DOHH2 (cell line): ENCODE measurements around the gene PKDCC.
A peak's percentile ranks its signal among the peaks of the same experiment; 100 is the strongest.

Experiments
- H3F3A ChIP-seq: fragments of 200-600 bp; sonication (generic), shearing (Covaris generic); 2 replicates; pipeline ENCODE4 v1.6.0; 2016; ENCODE audit warnings: antibody characterized with exemption, mild to moderate bottlenecking; ENCODE audit not compliant: control insufficient read depth, insufficient read depth
- H3K27ac ChIP-seq: fragments of 200-600 bp; sonication (generic); 2 replicates; pipeline ENCODE4 v1.5.1; 2014; ENCODE audit warnings: low read depth, mild to moderate bottlenecking, low read length, moderate library complexity
- H3K27me3 ChIP-seq: fragments of 200-600 bp; sonication (generic); 2 replicates; pipeline ENCODE4 v1.6.1; 2014; ENCODE audit warnings: mild to moderate bottlenecking, low read length, mixed read lengths; ENCODE audit not compliant: control insufficient read depth
- H3K36me3 ChIP-seq: fragments of 200-600 bp; sonication (generic); 2 replicates; pipeline ENCODE4 v1.6.1; 2014; ENCODE audit warnings: mild to moderate bottlenecking, low read length, moderate library complexity, mixed read lengths; ENCODE audit not compliant: control insufficient read depth
- H3K4me1 ChIP-seq: fragments of 200-600 bp; sonication (generic); 2 replicates; pipeline ENCODE4 v1.6.1; 2014; ENCODE audit warnings: mild to moderate bottlenecking, low read length, mixed read lengths; ENCODE audit not compliant: control insufficient read depth
- H3K4me2 ChIP-seq: fragments of 200-600 bp; sonication (generic); 2 replicates; pipeline ENCODE4 v1.6.0; 2014; ENCODE audit warnings: mild to moderate bottlenecking, low read length, moderate library complexity
- H3K4me3 ChIP-seq: fragments of 200-600 bp; sonication (generic); 2 replicates; pipeline ENCODE4 v1.5.1; 2014; ENCODE audit warnings: mild to moderate bottlenecking, low read length, mixed read lengths
- H3K79me2 ChIP-seq: fragments of 200-600 bp; sonication (generic); 2 replicates; pipeline ENCODE4 v1.6.1; 2014; ENCODE audit warnings: mild to moderate bottlenecking, low read length, mixed read lengths; ENCODE audit not compliant: control insufficient read depth
- H3K9me2 ChIP-seq: fragments of 200-600 bp; sonication (generic); replicated peaks from 2 replicates; pipeline ENCODE4 v1.6.1; 2014; ENCODE audit warnings: mild to moderate bottlenecking, low read length, mixed read lengths; ENCODE audit not compliant: control insufficient read depth
- H3K9me3 ChIP-seq: fragments of 200-600 bp; sonication (generic); 2 replicates; pipeline ENCODE4 v1.6.1; 2014; ENCODE audit warnings: antibody characterized with exemption, low read length, mixed read lengths; ENCODE audit not compliant: control insufficient read depth, insufficient read depth
- H4K20me1 ChIP-seq: fragments of 200-600 bp; sonication (generic); 2 replicates; pipeline ENCODE4 v1.6.0; 2014; ENCODE audit warnings: low read depth, mild to moderate bottlenecking, antibody characterized with exemption, low read length, moderate library complexity; ENCODE audit not compliant: control insufficient read depth, insufficient read depth
- EZH2phosphoT487 ChIP-seq: fragments of 200-600 bp; sonication (generic); IDR thresholded peaks from 2 replicates; pipeline ENCODE4 v1.6.1; 2017; ENCODE audit warnings: borderline replicate concordance, mild to moderate bottlenecking, antibody characterized with exemption, low read length, moderate library complexity, mixed read lengths
- TF ChIP-seq, protein P1 (sequence below): fragments of 200-600 bp; sonication (generic); IDR thresholded peaks from one replicate; pipeline ENCODE4 v1.5.1; 2014; ENCODE audit warnings: antibody characterized with exemption, mild to moderate bottlenecking, low read depth, low read length; ENCODE audit not compliant: poor library complexity, severe bottlenecking

The PKDCC gene

DNA sequence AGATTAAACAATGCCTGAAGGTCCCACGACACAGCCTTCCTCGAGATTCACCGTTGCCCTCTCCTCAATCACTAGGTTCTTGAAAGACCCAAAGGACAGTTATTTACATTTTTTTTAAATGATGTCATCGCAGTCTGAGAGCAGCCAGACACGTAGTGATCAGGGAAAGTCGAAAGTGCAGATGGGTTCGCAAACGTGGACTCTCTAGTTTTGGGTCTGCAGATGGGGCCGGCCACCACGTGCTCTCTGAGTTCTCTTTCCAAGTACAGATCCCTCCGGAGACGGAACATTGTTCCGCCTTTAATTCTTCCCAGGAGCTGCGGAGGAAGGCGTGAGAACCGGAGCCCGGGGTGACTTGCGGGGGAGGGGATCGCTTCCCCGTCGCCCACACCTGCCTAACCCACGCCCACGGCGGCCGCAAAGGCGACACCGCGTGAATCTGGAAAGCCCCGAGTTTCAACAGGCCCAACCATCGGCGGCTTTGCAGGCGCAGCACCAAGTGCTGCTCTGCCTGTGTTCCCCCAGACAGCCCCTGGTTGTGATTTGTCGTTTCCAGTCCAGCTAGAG lies 54.3 kb downstream of the PKDCC start:
- H3K27me3 ChIP-seq, result peaks cover 93% of the 10 kb centered on the region
- peaks cover 40% of the 10 kb centered on the region for H3K4me1 ChIP-seq
- H3K79me2 ChIP-seq, result no peaks in the 10 kb centered on the region
- peaks cover 12% of the 10 kb centered on the region for H3K9me3 ChIP-seq
- no peak overlapping the region for H3K27ac ChIP-seq
- H3K9me2 ChIP-seq, result no peaks in the 10 kb centered on the region
- TF ChIP-seq, protein P1, sequence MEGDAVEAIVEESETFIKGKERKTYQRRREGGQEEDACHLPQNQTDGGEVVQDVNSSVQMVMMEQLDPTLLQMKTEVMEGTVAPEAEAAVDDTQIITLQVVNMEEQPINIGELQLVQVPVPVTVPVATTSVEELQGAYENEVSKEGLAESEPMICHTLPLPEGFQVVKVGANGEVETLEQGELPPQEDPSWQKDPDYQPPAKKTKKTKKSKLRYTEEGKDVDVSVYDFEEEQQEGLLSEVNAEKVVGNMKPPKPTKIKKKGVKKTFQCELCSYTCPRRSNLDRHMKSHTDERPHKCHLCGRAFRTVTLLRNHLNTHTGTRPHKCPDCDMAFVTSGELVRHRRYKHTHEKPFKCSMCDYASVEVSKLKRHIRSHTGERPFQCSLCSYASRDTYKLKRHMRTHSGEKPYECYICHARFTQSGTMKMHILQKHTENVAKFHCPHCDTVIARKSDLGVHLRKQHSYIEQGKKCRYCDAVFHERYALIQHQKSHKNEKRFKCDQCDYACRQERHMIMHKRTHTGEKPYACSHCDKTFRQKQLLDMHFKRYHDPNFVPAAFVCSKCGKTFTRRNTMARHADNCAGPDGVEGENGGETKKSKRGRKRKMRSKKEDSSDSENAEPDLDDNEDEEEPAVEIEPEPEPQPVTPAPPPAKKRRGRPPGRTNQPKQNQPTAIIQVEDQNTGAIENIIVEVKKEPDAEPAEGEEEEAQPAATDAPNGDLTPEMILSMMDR, result no peak
- TF ChIP-seq EZH2phosphoT487, result no peak
- H3K4me3 ChIP-seq, result peak overlapping the region; percentile 38
- no peaks in the 10 kb centered on the region for H3F3A ChIP-seq
- no peaks in the 10 kb centered on the region for H3K36me3 ChIP-seq
- H4K20me1 ChIP-seq, result peaks cover 5% of the 10 kb centered on the region; the same call in 1 of the 2 replicates
- peak overlapping the region; percentile 61 for H3K4me2 ChIP-seq

DNA sequence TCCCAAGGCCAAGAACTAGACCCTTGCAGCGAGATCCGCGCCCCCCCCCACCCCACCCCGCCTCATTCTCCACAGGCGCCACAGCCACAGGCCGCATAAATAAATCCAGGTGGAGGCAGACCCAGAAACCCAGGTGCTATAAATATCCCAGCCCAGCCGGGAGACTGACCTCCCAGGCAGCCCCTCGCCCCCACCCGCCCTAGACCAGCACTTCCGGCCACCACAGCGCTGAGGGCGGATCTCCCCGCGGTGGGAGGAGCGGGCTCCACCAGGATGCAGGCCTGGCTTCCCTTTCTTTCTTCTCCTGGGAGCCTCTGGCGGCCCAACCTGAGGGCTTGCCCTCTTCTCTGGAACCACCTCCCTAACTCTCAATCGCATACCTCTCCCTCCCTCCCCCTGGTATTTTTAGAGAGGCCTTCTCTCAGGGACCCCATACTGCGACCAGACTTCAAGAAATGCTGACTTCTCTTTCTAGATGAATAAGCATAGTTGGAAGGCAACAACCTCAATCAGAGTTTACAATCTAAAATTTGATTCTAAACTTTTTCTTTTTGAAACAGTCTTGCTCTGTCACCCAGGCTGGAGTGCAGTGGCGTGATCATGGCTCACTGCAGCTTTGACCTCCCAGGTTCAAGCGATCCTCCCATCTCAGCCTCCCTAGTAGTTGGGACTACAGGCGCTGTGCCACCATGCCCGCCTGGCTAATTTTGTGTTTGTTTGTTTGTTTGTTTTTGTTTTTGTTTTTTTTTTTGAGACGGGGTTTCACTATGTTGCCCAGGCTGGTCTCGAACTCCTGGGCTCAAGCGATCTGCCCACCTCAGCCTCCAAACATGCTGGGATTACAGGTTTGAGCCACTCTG lies 55.0 kb downstream of the PKDCC start:
- no peaks in the 10 kb centered on the region for H3K79me2 ChIP-seq
- H3K4me3 ChIP-seq, result peak overlapping the region; percentile 38; the same call in 1 of the 2 replicates
- H3K4me1 ChIP-seq, result peaks cover 40% of the 10 kb centered on the region
- no peaks in the 10 kb centered on the region for H3F3A ChIP-seq
- H3K9me2 ChIP-seq, result no peaks in the 10 kb centered on the region
- H3K4me2 ChIP-seq, result peak overlapping the region; percentile 61
- TF ChIP-seq, protein P1, result no peak
- TF ChIP-seq EZH2phosphoT487, result no peak
- H3K27ac ChIP-seq, result no peak overlapping the region
- no peaks in the 10 kb centered on the region; the same call in 1 of the 2 replicates for H4K20me1 ChIP-seq
- peaks cover 12% of the 10 kb centered on the region for H3K9me3 ChIP-seq
- H3K27me3 ChIP-seq, result peaks cover 93% of the 10 kb centered on the region
- no peaks in the 10 kb centered on the region for H3K36me3 ChIP-seq

DNA sequence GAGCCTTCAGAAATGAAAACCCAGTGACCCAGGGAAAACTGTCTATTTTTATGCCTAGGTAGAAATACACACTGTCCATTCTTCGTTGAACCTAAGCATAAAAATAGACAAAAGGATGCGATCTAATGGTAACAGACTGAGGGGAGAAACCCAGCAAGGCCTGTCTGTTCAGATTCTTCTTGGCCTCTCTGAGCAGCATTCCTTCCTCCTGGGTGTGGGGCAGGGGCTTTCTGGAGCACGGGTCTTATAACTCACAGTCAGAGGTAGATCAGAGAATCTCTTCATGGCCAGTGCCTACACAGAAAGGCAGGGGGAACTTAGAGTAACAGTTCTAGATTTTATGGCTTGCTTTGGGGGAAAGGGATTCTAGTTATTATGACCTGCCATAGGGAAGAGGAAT lies 56.0 kb downstream of the PKDCC start:
- peaks cover 95% of the 10 kb centered on the region for H3K27me3 ChIP-seq
- peaks cover 12% of the 10 kb centered on the region for H3K9me3 ChIP-seq
- H3K4me2 ChIP-seq, result no peak overlapping the region
- no peak overlapping the region for H3K27ac ChIP-seq
- no peaks in the 10 kb centered on the region; the same call in 1 of the 2 replicates for H4K20me1 ChIP-seq
- no peaks in the 10 kb centered on the region for H3K36me3 ChIP-seq
- TF ChIP-seq, protein P1, result no peak
- TF ChIP-seq EZH2phosphoT487, result no peak
- H3K79me2 ChIP-seq, result no peaks in the 10 kb centered on the region
- H3K9me2 ChIP-seq, result no peaks in the 10 kb centered on the region
- peaks cover 40% of the 10 kb centered on the region for H3K4me1 ChIP-seq
- no peak overlapping the region for H3K4me3 ChIP-seq
- no peaks in the 10 kb centered on the region for H3F3A ChIP-seq
